HCT116 (cell line): ENCODE results near the gene TENM4. TPM values are rescaled to one million over a fixed set of nuclear protein-coding genes. Genes with fewer than 3 reads are reported as not detected.

ENCODE experiments used
- ATAC-seq: fragments of 200-7000 bp; cut with Tn5 transposase; 2 replicates; pipeline ENCODE4 v1.9.1; 2020; ENCODE audit warnings: mild to moderate bottlenecking, moderate library complexity
- BruUV-seq: library from RNA; stranded (reverse); fragments of 400-500 nt; replicated peaks from 2 replicates; lab custom pipeline; 2021; lab: Mats Ljungman, UMichigan
- CTCF ChIA-PET: fragments of 300-600 bp; sonication (Branson Sonifier 250); formaldehyde crosslinking; loops from one replicate; lab custom pipeline; 2021; ENCODE audit warnings: antibody characterized with exemption; lab: Charles Lee
- POLR2A ChIA-PET: fragments of 300-600, 350-600 bp; sonication (Branson Sonifier 250); formaldehyde crosslinking; loops from one replicate; lab custom pipeline; 2021; ENCODE audit warnings: antibody characterized with exemption; lab: Charles Lee
- RAD21 ChIA-PET, 2 experiments: fragments of 300-600 bp; sonication (Branson Sonifier 250); formaldehyde crosslinking; loops; one replicate each; lab custom pipeline; 2023; ENCODE audit warnings: low total read pairs in 2 of 2; ENCODE audit not compliant: uncharacterized antibody in 2 of 2, unreplicated experiment in 2 of 2, low non-redundant PET in 1 of 2; lab: Charles Lee
- DNase-seq: peaks from one replicate; pipeline ENCODE4 v3.0.0-alpha.2; 2010; ENCODE audit warnings: low read depth, low spot score
- H2AFZ ChIP-seq: fragments of 200-600 bp; shearing (Covaris generic), sonication (generic); 2 replicates; pipeline ENCODE4 v1.6.1; 2017; ENCODE audit warnings: low read depth, mixed run types, mixed read lengths, antibody characterized with exemption, low read length; ENCODE audit not compliant: poor library complexity, severe bottlenecking
- H3K27ac ChIP-seq: 2 replicates; pipeline ENCODE4 v1.5.1; 2012; ENCODE audit warnings: low read depth, low read length
- H3K27me3 ChIP-seq: fragments of 200-600 bp; sonication (generic); 2 replicates; pipeline ENCODE4 v1.6.1; 2016; ENCODE audit warnings: mixed run types, low read length, mixed read lengths; ENCODE audit not compliant: insufficient read depth
- H3K36me3 ChIP-seq, 2 experiments: fragments of 200-500 bp in 1 of 2; fragments of 200-600 bp in 1 of 2; sonication (Bioruptor generic) in 1 of 2; sonication (generic) in 1 of 2; 2 replicates each; pipeline versions ENCODE4 v1.5.1 to v1.6.1; 2014 to 2016; ENCODE audit warnings: low read length in 2 of 2, inconsistent platforms in 1 of 2, mixed read lengths in 1 of 2, mixed run types in 1 of 2; ENCODE audit not compliant: insufficient read depth in 2 of 2, control insufficient read depth in 1 of 2
- H3K4me1 ChIP-seq, 2 experiments: fragments of 200-600 bp in 1 of 2; sonication (generic) in 1 of 2; 2 replicates each; pipeline versions ENCODE4 v1.5.1 to v1.6.1; 2012 to 2017; ENCODE audit warnings: low read length in 2 of 2, inconsistent platforms in 1 of 2, mild to moderate bottlenecking in 1 of 2, mixed read lengths in 1 of 2, mixed run types in 1 of 2, moderate library complexity in 1 of 2; ENCODE audit not compliant: insufficient read depth in 2 of 2, control insufficient read depth in 1 of 2
- H3K4me2 ChIP-seq: fragments of 200-600 bp; sonication (generic); 2 replicates; pipeline ENCODE4 v1.6.1; 2017; ENCODE audit warnings: mixed run types, low read length, mixed read lengths
- H3K4me3 ChIP-seq, 2 experiments: fragments of 200-600 bp in 1 of 2; sonication (generic) in 1 of 2; replicated peaks in 1 of 2; 2 replicates each; pipeline ENCODE4 v1.5.1; 2011 to 2016; ENCODE audit warnings: low read length in 2 of 2, control low read depth in 1 of 2, low read depth in 1 of 2, mild to moderate bottlenecking in 1 of 2, mixed read lengths in 1 of 2, mixed run types in 1 of 2
- H3K79me2 ChIP-seq: fragments of 200-600 bp; sonication (generic); 2 replicates; pipeline ENCODE4 v1.6.1; 2017; ENCODE audit warnings: mild to moderate bottlenecking, mixed run types, low read length, moderate library complexity, mixed read lengths; ENCODE audit not compliant: insufficient read depth
- H3K9ac ChIP-seq: fragments of 200-600 bp; sonication (generic); 2 replicates; pipeline ENCODE4 v1.6.1; 2016; ENCODE audit warnings: low read length, mixed read lengths
- H3K9me2 ChIP-seq: fragments of 200-600 bp; sonication (generic), shearing (Covaris generic); 2 replicates; pipeline ENCODE4 v1.6.1; 2017; ENCODE audit warnings: mixed run types, mild to moderate bottlenecking, moderate library complexity; ENCODE audit not compliant: insufficient read depth
- H3K9me3 ChIP-seq, 2 experiments: fragments of 200-500 bp in 1 of 2; fragments of 200-600 bp in 1 of 2; sonication (Bioruptor generic) in 1 of 2; sonication (generic) in 1 of 2; 2 replicates each; pipeline ENCODE4 v1.6.1; 2014 to 2017; ENCODE audit warnings: low read length in 2 of 2, mixed read lengths in 2 of 2, inconsistent platforms in 1 of 2, low read depth in 1 of 2, mild to moderate bottlenecking in 1 of 2, mixed run types in 1 of 2, moderate library complexity in 1 of 2; ENCODE audit not compliant: control insufficient read depth in 1 of 2, insufficient read depth in 1 of 2
- H4K20me1 ChIP-seq: fragments of 200-600 bp; sonication (generic), shearing (Covaris generic); 2 replicates; pipeline ENCODE4 v1.6.1; 2017; ENCODE audit warnings: mixed run types, mild to moderate bottlenecking, moderate library complexity; ENCODE audit not compliant: insufficient read depth
- CBX3 ChIP-seq: IDR thresholded peaks from 2 replicates; pipeline ENCODE4 v1.6.1; 2012; ENCODE audit warnings: low read depth
- CTCF ChIP-seq, 3 experiments: fragments of 200-600 bp in 1 of 3; sonication (generic) in 1 of 3; IDR thresholded peaks in 2 of 3; conservative IDR thresholded peaks in 1 of 3; 2 replicates each; pipeline ENCODE4 v1.5.1; 2012 to 2017; ENCODE audit warnings: low read depth in 2 of 3, low read length in 2 of 3, antibody characterized with exemption in 1 of 3, borderline replicate concordance in 1 of 3, control low read depth in 1 of 3, mild to moderate bottlenecking in 1 of 3, mixed read lengths in 1 of 3, mixed run types in 1 of 3, moderate library complexity in 1 of 3; ENCODE audit not compliant: insufficient read depth in 1 of 3
- EGR1 ChIP-seq: IDR thresholded peaks from 2 replicates; pipeline ENCODE4 v1.6.1; 2012; ENCODE audit warnings: low read depth
- ELF1 ChIP-seq: IDR thresholded peaks from 2 replicates; pipeline ENCODE4 v1.6.1; 2012; ENCODE audit warnings: low read depth, borderline replicate concordance
- EZH2 ChIP-seq: fragments of 200-600 bp; sonication (generic); IDR thresholded peaks from 2 replicates; pipeline ENCODE4 v1.6.1; 2017; ENCODE audit warnings: antibody characterized with exemption, mixed run types
- JUND ChIP-seq: IDR thresholded peaks from 2 replicates; pipeline ENCODE4 v1.6.1; 2012
- MAX ChIP-seq: IDR thresholded peaks from 2 replicates; pipeline ENCODE4 v1.6.1; 2012
- POLR2A ChIP-seq: IDR thresholded peaks from 2 replicates; pipeline ENCODE4 v1.7.0; 2011; ENCODE audit warnings: borderline replicate concordance; ENCODE audit not compliant: insufficient read depth, insufficient read length; ENCODE audit errors: extremely low read depth
- POLR2AphosphoS5 ChIP-seq: IDR thresholded peaks from 2 replicates; pipeline ENCODE4 v1.6.1; 2011; ENCODE audit warnings: mild to moderate bottlenecking, low read depth, low read length, moderate library complexity
- REST ChIP-seq: IDR thresholded peaks from 2 replicates; pipeline ENCODE4 v1.6.1; 2012; ENCODE audit warnings: low read depth
- SIN3A ChIP-seq: IDR thresholded peaks from 2 replicates; pipeline ENCODE4 v1.6.1; 2012; ENCODE audit warnings: low read depth
- SP1 ChIP-seq: IDR thresholded peaks from 2 replicates; pipeline ENCODE4 v1.6.1; 2012; ENCODE audit warnings: low read depth
- SRF ChIP-seq: IDR thresholded peaks from 2 replicates; pipeline ENCODE4 v1.6.1; 2012; ENCODE audit warnings: low read depth
- TCF7L2 ChIP-seq: IDR thresholded peaks from 2 replicates; pipeline ENCODE4 v1.7.0; 2011; ENCODE audit warnings: borderline replicate concordance, inconsistent platforms; ENCODE audit not compliant: insufficient read depth, insufficient read length; ENCODE audit errors: extremely low read depth
- ZNF274 ChIP-seq: fragments of 200-500 bp; sonication (Bioruptor generic); IDR thresholded peaks from 2 replicates; pipeline ENCODE4 v1.6.1; 2014; ENCODE audit warnings: mild to moderate bottlenecking, low read depth, low read length, inconsistent platforms
- intact Hi-C: fragments of 100-400 bp; cut with micrococcal nuclease; formaldehyde crosslinking; loops from 2 replicates; pipeline ENCODE4 v1.10.0; 2022
- total RNA-seq: library from RNA; stranded (reverse); gene quantifications from one replicate; pipeline ENCODE4 v1.2.1, GENCODE V29; 2021; ENCODE audit not compliant: unreplicated experiment

Gene TENM4
- total RNA-seq, 1 experiment from 2014 or later = 0.05 TPM

GRCh38 chr11:79342686-79343085 is 98.1 kb downstream of the TENM4 start:
- H3K9me3 ChIP-seq = no peaks in the 10 kb centered on the region
- H3K4me2 ChIP-seq = no peak overlapping the region
- no peak overlapping the region for H3K4me3 ChIP-seq
- no TSS peak for BruUV-seq
- no peak for DNase-seq
- peaks cover 18% of the 10 kb centered on the region for H3K27me3 ChIP-seq
- no peaks in the 10 kb centered on the region for H3K4me1 ChIP-seq
- no peak for ATAC-seq
- no peaks in the 10 kb centered on the region for H3K36me3 ChIP-seq
- intact Hi-C loops = no loop called here
- H3K9me2 ChIP-seq = no peaks in the 10 kb centered on the region
- H4K20me1 ChIP-seq = no peaks in the 10 kb centered on the region
- POLR2A ChIA-PET = no interaction called here
- H3K9ac ChIP-seq = no peak overlapping the region
- RAD21 ChIA-PET = no interaction called here
- TF ChIP-seq JUND (no peak), SRF (no peak), SIN3A (no peak), CBX3 (no peak), TCF7L2 (no peak), SP1 (no peak), ZNF274 (no peak), POLR2AphosphoS5 (no peak), ELF1 (no peak), POLR2A (no peak), CTCF (IDR thresholded peaks at IDR 0.05 in 2 of 3, conservative IDR thresholded peaks at IDR 0.05 in 1 of 3; ENCODE audit: borderline replicate concordance in 1 of 3, insufficient read depth in 1 of 3, low read depth in 2 of 3, low read length in 2 of 3) (no peak), EGR1 (no peak), REST (no peak), EZH2 (no peak), MAX (no peak)
- TF ChIP-seq, all 23 proteins: peak for 0
- no peaks in the 10 kb centered on the region for H3K79me2 ChIP-seq
- H3K27ac ChIP-seq = no peak overlapping the region
- no peak overlapping the region for H2AFZ ChIP-seq
- CTCF ChIA-PET = no interaction called here
